ENCODE data around the gene RIPOR2. TPM values are rescaled to one million over a fixed set of nuclear protein-coding genes. Genes with fewer than 3 reads are reported as not detected.

RIPOR2 gene
- total and polyA plus RNA-seq, 10 of the 15 experiments (the other 5 are each of a cell fraction or from before 2014, with no cell fraction given) = 22.2 to 48.2 (median 34.7) TPM

DNA sequence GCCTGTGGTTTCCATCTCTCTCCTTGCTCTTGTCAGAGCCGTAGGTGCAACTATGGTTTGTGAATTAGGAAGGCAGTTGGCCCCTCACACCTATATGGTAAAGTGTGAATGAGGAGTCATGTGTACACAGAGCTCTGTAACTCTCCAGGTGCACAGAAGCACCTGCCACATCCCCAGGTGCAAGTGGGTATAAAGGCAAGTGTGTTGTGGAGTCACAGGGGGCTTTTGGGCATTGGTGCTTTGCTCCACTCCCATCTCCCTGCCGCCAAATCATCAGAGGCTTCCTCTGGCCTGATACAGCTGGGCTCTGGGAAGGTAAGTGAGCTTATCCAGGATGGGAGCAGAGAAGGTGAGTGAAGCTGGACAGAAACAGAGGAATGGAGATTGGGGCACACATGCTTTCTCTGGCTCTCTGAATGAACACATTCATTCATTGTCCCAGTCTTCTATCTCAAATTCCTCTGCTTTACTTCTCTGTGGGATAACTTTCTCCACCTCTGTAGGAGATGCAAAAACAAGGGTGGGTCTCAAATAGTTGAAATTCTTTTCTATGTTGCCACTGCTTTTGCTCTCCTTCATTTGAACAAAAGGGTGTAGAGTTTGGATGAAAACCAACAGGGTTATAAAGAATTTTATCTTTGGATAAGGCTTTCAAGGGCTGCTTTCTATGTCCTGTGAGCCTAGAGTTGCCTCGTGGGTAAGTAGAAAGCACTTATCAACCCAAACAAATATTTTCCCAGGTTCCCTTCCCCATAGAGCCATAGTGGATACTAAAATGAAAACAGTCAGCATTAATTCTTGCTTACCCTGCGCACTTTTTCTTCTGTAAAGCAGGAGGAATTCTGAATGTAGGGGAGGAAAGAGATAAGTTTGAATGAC is 45.0 kb upstream of the RIPOR2 start:
- ChIA-PET RAD21 (ENCODE audit: unreplicated experiment) (interaction anchor here (1.4 to 3.7 kb wide), 3 partner anchors 11 to 47 kb away, joined by 5 to 14 read pairs (median 12); partner anchors contain the start of gene RIPOR2), CTCF (interaction anchor here (0.8 to 2.6 kb wide), 5 partner anchors 10 to 47 kb away, joined by 3 to 24 read pairs (median 8); no protein-coding TSS in a partner anchor), SMC1A (ENCODE audit: uncharacterized antibody, unreplicated experiment) (interaction anchor here (1.0 to 8.2 kb wide), 5 partner anchors 10 to 125 kb away, joined by 3 to 54 read pairs (median 12); partner anchors contain the start of gene RIPOR2), POLR2A (no interaction called here)
- BruUV-seq (replicated peaks) = no TSS peak
- Histone ChIP-seq H3K27me3 (replicated peaks in 1 of 2; ENCODE audit: control insufficient read depth in 2 of 2, insufficient read depth in 2 of 2, low read length in 1 of 2) (no peaks in the 10 kb centered on the region), H3K27ac (ENCODE audit: control insufficient read depth, insufficient read depth) (no peak overlapping the region), H2AFZ (ENCODE audit: control insufficient read depth, low read depth, low read length) (no peak overlapping the region), H3K4me2 (ENCODE audit: control insufficient read depth, insufficient read depth) (no peak overlapping the region), H3K4me3 (no peak overlapping the region), H3K36me3 (ENCODE audit: control insufficient read depth in 2 of 2, insufficient read depth in 2 of 2, low read length in 1 of 2) (no peaks in the 10 kb centered on the region), H3K4me1 (ENCODE audit: control insufficient read depth, insufficient read depth, low read length) (no peaks in the 10 kb centered on the region), H3K79me2 (ENCODE audit: control insufficient read depth, insufficient read depth, low read length) (no peaks in the 10 kb centered on the region), H3K9ac (ENCODE audit: control insufficient read depth, insufficient read depth, low read length) (no peak overlapping the region), H4K20me1 (ENCODE audit: control insufficient read depth, insufficient read depth) (no peaks in the 10 kb centered on the region), H3K9me3 (replicated peaks; ENCODE audit: control insufficient read depth, insufficient read depth, low read length) (no peaks in the 10 kb centered on the region)
- in situ Hi-C loops (cut with MboI) = no loop called here
- 78% methylated on average over 4 of the region's 4 CpGs for WGBS (ENCODE audit: insufficient coverage, insufficient replicate concordance, low lambda C conversion rate, missing lambda C conversion rate)
- no peak for FAIRE-seq
- TF ChIP-seq, protein P1, sequence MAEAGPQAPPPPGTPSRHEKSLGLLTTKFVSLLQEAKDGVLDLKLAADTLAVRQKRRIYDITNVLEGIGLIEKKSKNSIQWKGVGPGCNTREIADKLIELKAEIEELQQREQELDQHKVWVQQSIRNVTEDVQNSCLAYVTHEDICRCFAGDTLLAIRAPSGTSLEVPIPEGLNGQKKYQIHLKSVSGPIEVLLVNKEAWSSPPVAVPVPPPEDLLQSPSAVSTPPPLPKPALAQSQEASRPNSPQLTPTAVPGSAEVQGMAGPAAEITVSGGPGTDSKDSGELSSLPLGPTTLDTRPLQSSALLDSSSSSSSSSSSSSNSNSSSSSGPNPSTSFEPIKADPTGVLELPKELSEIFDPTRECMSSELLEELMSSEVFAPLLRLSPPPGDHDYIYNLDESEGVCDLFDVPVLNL (IDR thresholded peaks at IDR 0.05; ENCODE audit: low read depth, low read length) = no peak
- TF ChIP-seq MEF2B (IDR thresholded peaks at IDR 0.05; ENCODE audit: partially characterized antibody, poor library complexity, severe bottlenecking) = no peak
- TF ChIP-seq, protein P2, sequence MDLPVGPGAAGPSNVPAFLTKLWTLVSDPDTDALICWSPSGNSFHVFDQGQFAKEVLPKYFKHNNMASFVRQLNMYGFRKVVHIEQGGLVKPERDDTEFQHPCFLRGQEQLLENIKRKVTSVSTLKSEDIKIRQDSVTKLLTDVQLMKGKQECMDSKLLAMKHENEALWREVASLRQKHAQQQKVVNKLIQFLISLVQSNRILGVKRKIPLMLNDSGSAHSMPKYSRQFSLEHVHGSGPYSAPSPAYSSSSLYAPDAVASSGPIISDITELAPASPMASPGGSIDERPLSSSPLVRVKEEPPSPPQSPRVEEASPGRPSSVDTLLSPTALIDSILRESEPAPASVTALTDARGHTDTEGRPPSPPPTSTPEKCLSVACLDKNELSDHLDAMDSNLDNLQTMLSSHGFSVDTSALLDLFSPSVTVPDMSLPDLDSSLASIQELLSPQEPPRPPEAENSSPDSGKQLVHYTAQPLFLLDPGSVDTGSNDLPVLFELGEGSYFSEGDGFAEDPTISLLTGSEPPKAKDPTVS (IDR thresholded peaks at IDR 0.05; ENCODE audit: low read depth, low read length) = no peak
- no peak for TF ChIP-seq SMAD5 (IDR thresholded peaks at IDR 0.05; ENCODE audit: low read depth)
- TF ChIP-seq, protein P3, sequence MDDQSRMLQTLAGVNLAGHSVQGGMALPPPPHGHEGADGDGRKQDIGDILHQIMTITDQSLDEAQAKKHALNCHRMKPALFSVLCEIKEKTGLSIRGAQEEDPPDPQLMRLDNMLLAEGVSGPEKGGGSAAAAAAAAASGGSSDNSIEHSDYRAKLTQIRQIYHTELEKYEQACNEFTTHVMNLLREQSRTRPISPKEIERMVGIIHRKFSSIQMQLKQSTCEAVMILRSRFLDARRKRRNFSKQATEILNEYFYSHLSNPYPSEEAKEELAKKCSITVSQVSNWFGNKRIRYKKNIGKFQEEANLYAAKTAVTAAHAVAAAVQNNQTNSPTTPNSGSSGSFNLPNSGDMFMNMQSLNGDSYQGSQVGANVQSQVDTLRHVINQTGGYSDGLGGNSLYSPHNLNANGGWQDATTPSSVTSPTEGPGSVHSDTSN (IDR thresholded peaks at IDR 0.05; ENCODE audit: insufficient replicate concordance, low read depth, low read length) = no peak
- no peak for DNase-seq (ENCODE audit: low read depth, low spot score)
- intact Hi-C loops (cut with micrococcal nuclease; ENCODE audit: unreplicated experiment) = no loop called here
- no peak for ATAC-seq
